ENCODE measurements around the gene LUC7L2. TPM values are rescaled to one million over a fixed set of nuclear protein-coding genes. Genes with fewer than 3 reads are reported as not detected.

LUC7L2 gene
- total RNA-seq, 1 experiment from 2014 or later, result 145 TPM

- intact Hi-C loops (cut with micrococcal nuclease), result no loop called here
- Mint-ChIP-seq H3K4me1 (ENCODE audit: insufficient read depth, unreplicated experiment) (peaks cover 32% of the 10 kb centered on the region), H3K4me3 (ENCODE audit: unreplicated experiment) (no peak overlapping the region), H3K9me3 (ENCODE audit: unreplicated experiment) (no peaks in the 10 kb centered on the region), H3K27me3 (ENCODE audit: insufficient read depth, unreplicated experiment) (no peaks in the 10 kb centered on the region), H3K36me3 (ENCODE audit: insufficient read depth, unreplicated experiment) (peaks cover 48% of the 10 kb centered on the region), H3K27ac (ENCODE audit: low read depth, unreplicated experiment) (no peak overlapping the region)
- TF ChIP-seq CTCF (IDR thresholded peaks at IDR 0.05; ENCODE audit: unreplicated experiment), result no peak
- ChIA-PET CTCF (interaction anchor here (0.6 to 0.7 kb wide), 2 partner anchors 36 to 129 kb away, joined by 3 to 4 read pairs; no protein-coding TSS in a partner anchor), POLR2A (interaction anchor here (1.1 to 3.4 kb wide), 2 partner anchors 12 to 1027 kb away, joined by 3 to 23 read pairs; partner anchors contain the start of genes LUC7L2 and SLC37A3)
- DNase-seq (ENCODE audit: unreplicated experiment), result no peak
- BruUV-seq (replicated peaks), result no TSS peak
These were observed 11.2 kb downstream of the LUC7L2 start for GRCh38 chr7:139370943-139371313.

GRCh38 chr7:139374246-139374645 lies 14.6 kb downstream of the LUC7L2 start:
- no TSS peak for BruUV-seq (replicated peaks)
- no peak overlapping the region for H3K27ac Mint-ChIP-seq (ENCODE audit: low read depth, unreplicated experiment)
- POLR2A ChIA-PET, result interaction anchor here (0.7 to 6.0 kb wide), 7 partner anchors 9 to 45 kb away, joined by 3 to 27 read pairs (median 6); partner anchors contain the start of gene LUC7L2

GRCh38 chr7:139382439-139382838 lies 22.7 kb downstream of the LUC7L2 start:
- no peaks in the 10 kb centered on the region for H3K27me3 Mint-ChIP-seq (ENCODE audit: insufficient read depth, unreplicated experiment)
- intact Hi-C loops (cut with micrococcal nuclease), result no loop called here
- no peak overlapping the region for H3K27ac Mint-ChIP-seq (ENCODE audit: low read depth, unreplicated experiment)
- no TSS peak for BruUV-seq (replicated peaks)
- H3K9me3 Mint-ChIP-seq (ENCODE audit: unreplicated experiment), result no peaks in the 10 kb centered on the region
- peaks cover 88% of the 10 kb centered on the region for H3K36me3 Mint-ChIP-seq (ENCODE audit: insufficient read depth, unreplicated experiment)
- TF ChIP-seq CTCF (IDR thresholded peaks at IDR 0.05; ENCODE audit: unreplicated experiment), result no peak
- no peaks in the 10 kb centered on the region for H3K4me1 Mint-ChIP-seq (ENCODE audit: insufficient read depth, unreplicated experiment)
- POLR2A ChIA-PET, result interaction anchor here (1.3 kb wide), 1 partner anchor 9 kb away, joined by 5 read pairs; no protein-coding TSS in a partner anchor
- no peak overlapping the region for H3K4me3 Mint-ChIP-seq (ENCODE audit: unreplicated experiment)
- DNase-seq (ENCODE audit: unreplicated experiment), result no peak
- CTCF ChIA-PET, result interaction anchor here (0.6 kb wide), 1 partner anchor 175 kb away, joined by 3 read pairs; no protein-coding TSS in a partner anchor

More at GRCh38 chr7:139374246-139374645, 14.6 kb downstream of the LUC7L2 start:
- no peak for TF ChIP-seq CTCF (IDR thresholded peaks at IDR 0.05; ENCODE audit: unreplicated experiment)
- no peaks in the 10 kb centered on the region for H3K27me3 Mint-ChIP-seq (ENCODE audit: insufficient read depth, unreplicated experiment)
- no peak for DNase-seq (ENCODE audit: unreplicated experiment)
- H3K4me1 Mint-ChIP-seq (ENCODE audit: insufficient read depth, unreplicated experiment), result peaks cover 32% of the 10 kb centered on the region
- CTCF ChIA-PET, result interaction anchor here (0.6 kb wide), 1 partner anchor 11 kb away, joined by 3 read pairs; no protein-coding TSS in a partner anchor
- H3K4me3 Mint-ChIP-seq (ENCODE audit: unreplicated experiment), result no peak overlapping the region
- intact Hi-C loops (cut with micrococcal nuclease), result no loop called here
- H3K36me3 Mint-ChIP-seq (ENCODE audit: insufficient read depth, unreplicated experiment), result peaks cover 60% of the 10 kb centered on the region
- H3K9me3 Mint-ChIP-seq (ENCODE audit: unreplicated experiment), result no peaks in the 10 kb centered on the region

- Mint-ChIP-seq H3K27me3 (ENCODE audit: insufficient read depth, unreplicated experiment) (no peaks in the 10 kb centered on the region), H3K36me3 (ENCODE audit: insufficient read depth, unreplicated experiment) (peaks cover 88% of the 10 kb centered on the region), H3K27ac (ENCODE audit: low read depth, unreplicated experiment) (no peak overlapping the region), H3K4me1 (ENCODE audit: insufficient read depth, unreplicated experiment) (peaks cover 8% of the 10 kb centered on the region), H3K4me3 (ENCODE audit: unreplicated experiment) (no peak overlapping the region), H3K9me3 (ENCODE audit: unreplicated experiment) (no peaks in the 10 kb centered on the region)
- ChIA-PET POLR2A (interaction anchor here (0.7 kb wide), 1 partner anchor 44 kb away, joined by 3 read pairs; no protein-coding TSS in a partner anchor), CTCF (no interaction called here)
- no peak for TF ChIP-seq CTCF (IDR thresholded peaks at IDR 0.05; ENCODE audit: unreplicated experiment)
- BruUV-seq (replicated peaks), result no TSS peak
- no peak for DNase-seq (ENCODE audit: unreplicated experiment)
- intact Hi-C loops (cut with micrococcal nuclease), result no loop called here
These were observed 24.9 kb downstream of the LUC7L2 start for GRCh38 chr7:139384611-139385010.
